A549 (cell line): ENCODE data around the gene NKAP. TPM values are rescaled to one million over a fixed set of nuclear protein-coding genes. Genes with fewer than 3 reads are reported as not detected.
A peak's percentile ranks its signal among the peaks of the same experiment; 100 is the strongest.

Experiments used
- ATAC-seq, 2 experiments: fragments of 200-7000 bp in 1 of 2; fragments of >200 bp in 1 of 2; cut with Nextera tagmentation in 1 of 2; cut with Tn5 transposase in 1 of 2; 3 replicates each; pipeline versions ENCODE4 v1.8.0 to v1.9.1; 2018 to 2020; ENCODE audit warnings: mild to moderate bottlenecking in 1 of 2, moderate library complexity in 1 of 2
- CTCF ChIA-PET: fragments of 300-600 bp; sonication (Branson Sonifier 250); formaldehyde crosslinking; extraction: SDS; loops from one replicate; lab custom pipeline; 2021; ENCODE audit warnings: antibody characterized with exemption, inconsistent platforms; lab: Yijun Ruan, JAX
- POLR2A ChIA-PET: fragments of 350-600 bp; formaldehyde crosslinking; extraction: SDS; loops from one replicate; lab custom pipeline; 2021; ENCODE audit warnings: antibody characterized with exemption, inconsistent platforms; lab: Yijun Ruan, JAX
- DNase-seq, 2 experiments: peaks; one replicate each; pipeline versions ENCODE4 v3.0.0 to v3.0.0-alpha.2; 2011 to 2016; ENCODE audit warnings: low read depth in 1 of 2, low spot score in 1 of 2
- FAIRE-seq: peaks from 2 replicates; lab custom pipeline; 2011; peaks lifted over from hg19 to GRCh38; lab: Jason Lieb, UNC
- H3K27ac ChIP-seq, 2 experiments: fragments of >200 bp; sonication (Bioruptor Twin); formaldehyde crosslinking; 3 replicates each; pipeline ENCODE4 v1.5.1; 2016 to 2017
- H3K4me1 ChIP-seq: fragments of >200 bp; sonication (Bioruptor Twin); formaldehyde crosslinking; 3 replicates; pipeline ENCODE4 v1.6.1; 2016
- H3K4me2 ChIP-seq: fragments of >200 bp; sonication (Bioruptor Twin); formaldehyde crosslinking; 3 replicates; pipeline ENCODE4 v1.6.1; 2016
- H3K4me3 ChIP-seq: fragments of >200 bp; sonication (Bioruptor Twin); formaldehyde crosslinking; 3 replicates; pipeline ENCODE4 v1.5.1; 2016
- H3K9me3 ChIP-seq: fragments of >200 bp; sonication (Bioruptor Twin); formaldehyde crosslinking; 3 replicates; pipeline ENCODE4 v1.6.1; 2016
- BHLHE40 ChIP-seq: IDR thresholded peaks from 2 replicates; pipeline ENCODE4 v1.6.1; 2012; ENCODE audit warnings: low read depth, low read length, inconsistent platforms
- CBX2 ChIP-seq: fragments of 200-600 bp; sonication (generic); IDR thresholded peaks from 2 replicates; pipeline ENCODE4 v1.6.1; 2016; ENCODE audit warnings: low read depth, mild to moderate bottlenecking, borderline replicate concordance
- CHD4 ChIP-seq: fragments of 200-600 bp; sonication (generic); IDR thresholded peaks from 2 replicates; pipeline ENCODE4 v1.6.1; 2016; ENCODE audit warnings: antibody characterized with exemption, mild to moderate bottlenecking, borderline replicate concordance
- E2F6 ChIP-seq: IDR thresholded peaks from 2 replicates; pipeline ENCODE4 v1.6.1; 2012; ENCODE audit warnings: low read depth, borderline replicate concordance
- EP300 ChIP-seq, 2 experiments: fragments of >200 bp; sonication (Bioruptor Twin); formaldehyde crosslinking; IDR thresholded peaks; 2 replicates in 1 of 2; 3 replicates in 1 of 2; pipeline ENCODE4 v1.6.1; 2016 to 2017
- HEYL ChIP-seq: fragments of 250-450 bp; sonication (Bioruptor Pico); IDR thresholded peaks from 2 replicates; pipeline ENCODE4 v1.8.0; 2021; ENCODE audit warnings: mild to moderate bottlenecking, moderate library complexity
- HOXA7 ChIP-seq: fragments of 250-450 bp; sonication (Bioruptor Pico); IDR thresholded peaks from 2 replicates; pipeline ENCODE4 v1.5.0; 2020; ENCODE audit warnings: mild to moderate bottlenecking, moderate library complexity
- HOXB5 ChIP-seq: fragments of 250-450 bp; sonication (Bioruptor Pico); IDR thresholded peaks from 2 replicates; pipeline ENCODE4 v1.5.0; 2020; ENCODE audit warnings: mild to moderate bottlenecking, moderate library complexity
- JUN ChIP-seq, 2 experiments: fragments of >200 bp; sonication (Bioruptor Twin); formaldehyde crosslinking; IDR thresholded peaks; 2 replicates in 1 of 2; 3 replicates in 1 of 2; pipeline ENCODE4 v1.6.1; 2016 to 2017
- JUNB ChIP-seq: fragments of >200 bp; sonication (Bioruptor Twin); formaldehyde crosslinking; IDR thresholded peaks from 2 replicates; pipeline ENCODE4 v1.6.1; 2016
- MAFK ChIP-seq: fragments of 450-650 bp; IDR thresholded peaks from 2 replicates; pipeline ENCODE4 v1.6.1; 2014; ENCODE audit not compliant: partially characterized antibody
- MAZ ChIP-seq: fragments of 150-350 bp; IDR thresholded peaks from 2 replicates; pipeline ENCODE4 v1.6.1; 2014; ENCODE audit warnings: antibody characterized with exemption, low read depth, low read length, borderline replicate concordance
- MYC ChIP-seq: IDR thresholded peaks from 2 replicates; pipeline ENCODE4 v1.6.1; 2012; ENCODE audit warnings: mild to moderate bottlenecking, inconsistent platforms, low read length, improper control_type of control experiment, borderline replicate concordance
- RAD21 ChIP-seq, 2 experiments: fragments of >200 bp in 1 of 2; sonication (Bioruptor Twin) in 1 of 2; formaldehyde crosslinking in 1 of 2; IDR thresholded peaks in 1 of 2; conservative IDR thresholded peaks in 1 of 2; 2 replicates in 1 of 2; 3 replicates in 1 of 2; pipeline ENCODE4 v1.6.1; 2012 to 2018; ENCODE audit warnings: inconsistent platforms in 1 of 2
- RARB ChIP-seq: fragments of 250-450 bp; sonication (Bioruptor Pico); IDR thresholded peaks from 2 replicates; pipeline ENCODE4 v1.8.0; 2021; ENCODE audit warnings: mild to moderate bottlenecking, moderate library complexity
- RCOR1 ChIP-seq: fragments of 150-350 bp; IDR thresholded peaks from 2 replicates; pipeline ENCODE4 v1.6.1; 2014; ENCODE audit warnings: antibody characterized with exemption, low read length, low read depth
- SREBF2 ChIP-seq: fragments of 450-650 bp; IDR thresholded peaks from 2 replicates; pipeline ENCODE4 v1.6.1; 2014; ENCODE audit warnings: mild to moderate bottlenecking, moderate library complexity
- ZC3H11A ChIP-seq: fragments of 450-650 bp; IDR thresholded peaks from 2 replicates; pipeline ENCODE4 v1.6.1; 2014; ENCODE audit warnings: antibody characterized with exemption, mild to moderate bottlenecking
- ZFP36 ChIP-seq: fragments of 450-650 bp; IDR thresholded peaks from 2 replicates; pipeline ENCODE4 v1.6.1; 2014; ENCODE audit warnings: borderline replicate concordance; ENCODE audit not compliant: partially characterized antibody
- WGBS: methylation state at CpG from one replicate; pipeline ENCODE4 v1.1.6; 2017; ENCODE audit errors: missing lambda C conversion rate; 5-methylcytosine and 5-hydroxymethylcytosine counted together
- polyA plus RNA-seq, 4 experiments: library from polyadenylated mRNA; depleted of rRNA in 3 of 4; stranded (reverse); fragments of >200 nt; fragmentation: RNase III in 1 of 4; extraction: RNeasy Plus Mini Kit Qiagen cat#74134 plus additional on column Dnase treatment in 1 of 4; gene quantifications; 2 replicates in 3 of 4; 3 replicates in 1 of 4; pipeline ENCODE4 v1.2.3, GENCODE V29; 2011 to 2017
- TF ChIP-seq, protein P1 (sequence below): fragments of >200 bp; sonication (Bioruptor Twin); formaldehyde crosslinking; IDR thresholded peaks from 3 replicates; pipeline ENCODE4 v1.5.1; 2016
- TF ChIP-seq, protein P2 (sequence below): fragments of 200-600 bp; sonication (generic); IDR thresholded peaks from 2 replicates; pipeline ENCODE4 v1.6.1; 2016; ENCODE audit warnings: antibody characterized with exemption, mild to moderate bottlenecking, moderate library complexity
- TF ChIP-seq, protein P3 (sequence below): IDR thresholded peaks from 2 replicates; pipeline ENCODE4 v1.6.1; 2012

The NKAP gene
- polyA plus RNA-seq, 2 of the 4 experiments (the other 2 are of a cell fraction) = 6.3 to 16.9 TPM

DNA sequence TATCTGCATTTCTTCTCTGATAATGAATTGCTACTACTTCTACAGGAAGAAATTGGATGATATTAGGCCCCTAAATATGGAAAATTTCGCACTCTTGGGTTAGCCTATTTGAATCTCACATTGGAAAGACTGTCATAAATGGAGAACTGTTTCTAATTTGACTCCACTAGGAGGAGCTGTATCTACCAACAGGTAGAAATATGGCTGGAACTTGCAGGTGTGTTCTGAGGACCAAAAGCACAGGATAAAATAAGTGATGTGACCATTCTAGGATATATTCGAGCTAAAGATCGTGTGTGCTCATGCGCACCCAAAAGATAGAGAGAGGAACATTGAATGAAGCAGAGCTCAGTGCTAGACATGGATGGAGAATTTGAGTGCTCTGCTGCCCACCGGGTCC, 4.8 kb upstream of the NKAP start:
- POLR2A ChIA-PET = no interaction called here
- CTCF ChIA-PET = interaction anchor here (0.6 to 1.2 kb wide), 3 partner anchors 60 to 533 kb away, joined by 3 read pairs; no protein-coding TSS in a partner anchor
- no peaks in the 10 kb centered on the region for H3K4me1 ChIP-seq
- no peaks in the 10 kb centered on the region for H3K9me3 ChIP-seq
- 42% methylated on average over 5 of the region's 5 CpGs for WGBS
- no peak overlapping the region for H3K4me3 ChIP-seq
- ATAC-seq = no peak
- TF ChIP-seq, protein P1, sequence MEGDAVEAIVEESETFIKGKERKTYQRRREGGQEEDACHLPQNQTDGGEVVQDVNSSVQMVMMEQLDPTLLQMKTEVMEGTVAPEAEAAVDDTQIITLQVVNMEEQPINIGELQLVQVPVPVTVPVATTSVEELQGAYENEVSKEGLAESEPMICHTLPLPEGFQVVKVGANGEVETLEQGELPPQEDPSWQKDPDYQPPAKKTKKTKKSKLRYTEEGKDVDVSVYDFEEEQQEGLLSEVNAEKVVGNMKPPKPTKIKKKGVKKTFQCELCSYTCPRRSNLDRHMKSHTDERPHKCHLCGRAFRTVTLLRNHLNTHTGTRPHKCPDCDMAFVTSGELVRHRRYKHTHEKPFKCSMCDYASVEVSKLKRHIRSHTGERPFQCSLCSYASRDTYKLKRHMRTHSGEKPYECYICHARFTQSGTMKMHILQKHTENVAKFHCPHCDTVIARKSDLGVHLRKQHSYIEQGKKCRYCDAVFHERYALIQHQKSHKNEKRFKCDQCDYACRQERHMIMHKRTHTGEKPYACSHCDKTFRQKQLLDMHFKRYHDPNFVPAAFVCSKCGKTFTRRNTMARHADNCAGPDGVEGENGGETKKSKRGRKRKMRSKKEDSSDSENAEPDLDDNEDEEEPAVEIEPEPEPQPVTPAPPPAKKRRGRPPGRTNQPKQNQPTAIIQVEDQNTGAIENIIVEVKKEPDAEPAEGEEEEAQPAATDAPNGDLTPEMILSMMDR = peak; percentile 25; the same call in 2 of the 3 replicates
- no peak for TF ChIP-seq SREBF2
- no peak overlapping the region for H3K27ac ChIP-seq
- no peak overlapping the region for H3K4me2 ChIP-seq
- no peak for DNase-seq
- no peak for FAIRE-seq

DNA sequence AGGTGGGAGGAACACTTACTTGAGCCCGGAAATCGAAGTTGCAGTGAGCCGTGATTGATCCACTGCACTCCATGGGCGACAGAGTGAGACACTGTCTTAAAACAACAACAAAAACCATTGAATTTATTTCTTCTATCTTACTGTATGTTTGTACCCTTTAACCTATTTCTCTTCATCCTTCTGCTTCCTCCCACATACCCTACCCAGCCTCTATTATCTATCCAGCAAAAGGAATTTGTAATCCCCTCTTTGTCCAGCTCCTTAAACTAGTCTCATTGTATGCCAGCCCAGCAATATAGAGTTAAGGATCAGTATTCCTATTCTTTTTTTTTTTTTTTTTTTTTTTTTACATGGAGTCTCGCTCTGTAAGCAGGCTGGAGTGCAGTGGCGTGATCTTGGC, 1.9 kb upstream of the NKAP start:
- no peak for FAIRE-seq
- DNase-seq = no peak
- no peak overlapping the region for H3K4me2 ChIP-seq
- CTCF ChIA-PET = no interaction called here
- H3K27ac ChIP-seq = no peak overlapping the region
- peaks cover 10% of the 10 kb centered on the region; the same call in 2 of the 3 replicates for H3K4me1 ChIP-seq
- no peaks in the 10 kb centered on the region for H3K9me3 ChIP-seq
- POLR2A ChIA-PET = no interaction called here
- WGBS = 81% methylated on average over 5 of the region's 6 CpGs
- ATAC-seq = no peak
- no peak overlapping the region for H3K4me3 ChIP-seq
- TF ChIP-seq MAFK = no peak
- no peak for TF ChIP-seq BHLHE40
- no peak for TF ChIP-seq ZFP36
- no peak for TF ChIP-seq JUNB
- TF ChIP-seq, protein P2, sequence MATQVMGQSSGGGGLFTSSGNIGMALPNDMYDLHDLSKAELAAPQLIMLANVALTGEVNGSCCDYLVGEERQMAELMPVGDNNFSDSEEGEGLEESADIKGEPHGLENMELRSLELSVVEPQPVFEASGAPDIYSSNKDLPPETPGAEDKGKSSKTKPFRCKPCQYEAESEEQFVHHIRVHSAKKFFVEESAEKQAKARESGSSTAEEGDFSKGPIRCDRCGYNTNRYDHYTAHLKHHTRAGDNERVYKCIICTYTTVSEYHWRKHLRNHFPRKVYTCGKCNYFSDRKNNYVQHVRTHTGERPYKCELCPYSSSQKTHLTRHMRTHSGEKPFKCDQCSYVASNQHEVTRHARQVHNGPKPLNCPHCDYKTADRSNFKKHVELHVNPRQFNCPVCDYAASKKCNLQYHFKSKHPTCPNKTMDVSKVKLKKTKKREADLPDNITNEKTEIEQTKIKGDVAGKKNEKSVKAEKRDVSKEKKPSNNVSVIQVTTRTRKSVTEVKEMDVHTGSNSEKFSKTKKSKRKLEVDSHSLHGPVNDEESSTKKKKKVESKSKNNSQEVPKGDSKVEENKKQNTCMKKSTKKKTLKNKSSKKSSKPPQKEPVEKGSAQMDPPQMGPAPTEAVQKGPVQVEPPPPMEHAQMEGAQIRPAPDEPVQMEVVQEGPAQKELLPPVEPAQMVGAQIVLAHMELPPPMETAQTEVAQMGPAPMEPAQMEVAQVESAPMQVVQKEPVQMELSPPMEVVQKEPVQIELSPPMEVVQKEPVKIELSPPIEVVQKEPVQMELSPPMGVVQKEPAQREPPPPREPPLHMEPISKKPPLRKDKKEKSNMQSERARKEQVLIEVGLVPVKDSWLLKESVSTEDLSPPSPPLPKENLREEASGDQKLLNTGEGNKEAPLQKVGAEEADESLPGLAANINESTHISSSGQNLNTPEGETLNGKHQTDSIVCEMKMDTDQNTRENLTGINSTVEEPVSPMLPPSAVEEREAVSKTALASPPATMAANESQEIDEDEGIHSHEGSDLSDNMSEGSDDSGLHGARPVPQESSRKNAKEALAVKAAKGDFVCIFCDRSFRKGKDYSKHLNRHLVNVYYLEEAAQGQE = no peak
- no peak for TF ChIP-seq ZC3H11A
- no peak for TF ChIP-seq HOXB5 (CRISPR knock-in tag)
- no peak for TF ChIP-seq RARB (CRISPR knock-in tag)

DNA sequence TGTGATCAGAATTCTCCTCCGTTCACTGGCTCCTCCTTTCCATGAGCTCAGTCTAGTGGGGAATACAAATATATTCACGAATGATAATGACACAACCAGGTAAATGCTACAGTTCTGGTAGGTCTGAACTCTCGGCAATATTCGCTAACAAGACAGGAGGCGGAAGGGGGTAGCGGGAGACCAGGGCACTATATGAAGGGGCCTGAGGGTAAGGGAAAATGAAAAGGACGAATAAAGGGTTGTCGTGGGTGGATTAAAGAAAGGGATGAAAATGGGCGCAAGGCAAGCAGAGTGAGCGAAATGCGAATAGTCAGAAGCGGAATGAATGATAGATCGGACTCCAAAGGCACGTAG, 743 bp downstream of the NKAP start:
- H3K27ac ChIP-seq = peak overlapping the region; percentile 85 to 97
- peaks cover 10% of the 10 kb centered on the region; the same call in 2 of the 3 replicates for H3K4me1 ChIP-seq
- ChIA-PET POLR2A (interaction anchor here (1.0 kb wide), 1 partner anchor 151 kb away, joined by 3 read pairs; the partner anchor contains the start of gene RPL39), CTCF (no interaction called here)
- peak overlapping the region; percentile 76 for H3K4me3 ChIP-seq
- DNase-seq (peak; percentile 4 to 14), FAIRE-seq (peak; percentile 99), ATAC-seq (peak; percentile 58 to 62)
- H3K9me3 ChIP-seq = no peaks in the 10 kb centered on the region
- 2% methylated on average over 14 of the region's 14 CpGs for WGBS
- peak overlapping the region; percentile 94 for H3K4me2 ChIP-seq
- TF ChIP-seq MYC = no peak
- TF ChIP-seq, protein P2 = no peak
- no peak for TF ChIP-seq E2F6
- no peak for TF ChIP-seq HOXA7
- TF ChIP-seq RARB (CRISPR knock-in tag) = no peak
- TF ChIP-seq CBX2 = no peak
- no peak for TF ChIP-seq RAD21 (conservative IDR thresholded peaks at IDR 0.05 in 1 of 2, IDR thresholded peaks at IDR 0.05 in 1 of 2)
- TF ChIP-seq MAZ = no peak
- no peak for TF ChIP-seq JUN (IDR thresholded peaks at IDR 0.05)
- TF ChIP-seq EP300 (IDR thresholded peaks at IDR 0.05) = no peak
- TF ChIP-seq CHD4 = no peak
- TF ChIP-seq, protein P3, sequence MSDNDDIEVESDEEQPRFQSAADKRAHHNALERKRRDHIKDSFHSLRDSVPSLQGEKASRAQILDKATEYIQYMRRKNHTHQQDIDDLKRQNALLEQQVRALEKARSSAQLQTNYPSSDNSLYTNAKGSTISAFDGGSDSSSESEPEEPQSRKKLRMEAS = no peak
- no peak for TF ChIP-seq ZFP36
- TF ChIP-seq HEYL (CRISPR knock-in tag) = no peak
- TF ChIP-seq RCOR1 = no peak
